ENCODE results near the gene PTPRE.

- no peak for TF ChIP-seq ZBTB33 (IDR thresholded peaks at IDR 0.05)
- no peak for TF ChIP-seq CTCF (IDR thresholded peaks at IDR 0.05; ENCODE audit: low read depth, low read length, missing input control)
- TF ChIP-seq EGR1 (IDR thresholded peaks at IDR 0.05; ENCODE audit: low read depth in 2 of 2), result no peak
- no peak for TF ChIP-seq REST (IDR thresholded peaks at IDR 0.05)
- TF ChIP-seq TAF1 (conservative IDR thresholded peaks at IDR 0.05), result no peak
- TF ChIP-seq FOXA1 (IDR thresholded peaks at IDR 0.05), result no peak
- no peak for TF ChIP-seq RXRA (IDR thresholded peaks at IDR 0.05)
- no peak for TF ChIP-seq YY1 (IDR thresholded peaks at IDR 0.05)
- no peak for TF ChIP-seq JUND (IDR thresholded peaks at IDR 0.05)
- no peak for TF ChIP-seq ATF3 (IDR thresholded peaks at IDR 0.05)
- no peak for TF ChIP-seq MAX (IDR thresholded peaks at IDR 0.05)
Observed at GRCh38 chr10:128029290-128029651, 122.4 kb downstream of the PTPRE start.

Data from liver (tissue), 3 donors.